Measurements from ENCODE around the gene SIRT3.

DNA sequence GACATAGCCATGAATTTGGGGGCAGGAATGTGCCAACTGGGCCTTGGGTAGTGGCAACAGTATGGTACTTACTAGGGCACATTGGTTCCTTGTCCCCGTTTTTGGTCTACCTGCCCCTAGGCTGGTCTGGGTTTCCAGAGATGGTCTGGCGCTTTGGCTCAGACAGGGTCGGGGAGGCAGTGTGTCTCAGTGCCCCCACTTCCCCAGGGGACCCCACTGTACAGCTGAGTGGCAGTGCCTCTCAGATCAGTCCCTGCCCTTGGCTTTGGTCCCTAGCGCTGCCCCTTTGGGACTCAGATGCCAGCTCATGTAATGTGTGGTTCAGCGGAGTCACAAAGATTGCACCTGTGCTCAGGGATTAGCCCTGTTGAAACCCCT lies 25.4 kb downstream of the SIRT3 start:
- TF ChIP-seq, protein P1, sequence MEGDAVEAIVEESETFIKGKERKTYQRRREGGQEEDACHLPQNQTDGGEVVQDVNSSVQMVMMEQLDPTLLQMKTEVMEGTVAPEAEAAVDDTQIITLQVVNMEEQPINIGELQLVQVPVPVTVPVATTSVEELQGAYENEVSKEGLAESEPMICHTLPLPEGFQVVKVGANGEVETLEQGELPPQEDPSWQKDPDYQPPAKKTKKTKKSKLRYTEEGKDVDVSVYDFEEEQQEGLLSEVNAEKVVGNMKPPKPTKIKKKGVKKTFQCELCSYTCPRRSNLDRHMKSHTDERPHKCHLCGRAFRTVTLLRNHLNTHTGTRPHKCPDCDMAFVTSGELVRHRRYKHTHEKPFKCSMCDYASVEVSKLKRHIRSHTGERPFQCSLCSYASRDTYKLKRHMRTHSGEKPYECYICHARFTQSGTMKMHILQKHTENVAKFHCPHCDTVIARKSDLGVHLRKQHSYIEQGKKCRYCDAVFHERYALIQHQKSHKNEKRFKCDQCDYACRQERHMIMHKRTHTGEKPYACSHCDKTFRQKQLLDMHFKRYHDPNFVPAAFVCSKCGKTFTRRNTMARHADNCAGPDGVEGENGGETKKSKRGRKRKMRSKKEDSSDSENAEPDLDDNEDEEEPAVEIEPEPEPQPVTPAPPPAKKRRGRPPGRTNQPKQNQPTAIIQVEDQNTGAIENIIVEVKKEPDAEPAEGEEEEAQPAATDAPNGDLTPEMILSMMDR (IDR thresholded peaks at IDR 0.05 in 4 of 5, conservative IDR thresholded peaks at IDR 0.05 in 1 of 5): no peak
- TF ChIP-seq POLR2A (IDR thresholded peaks at IDR 0.05): no peak

All from gastrocnemius medialis (tissue), 4 donors.